ENCODE measurements around the gene APLF.
"Not testable (repeated sequence)": the region's sequence is repeated elsewhere in the genome, so short reads cannot be mapped to it uniquely, and the experiment has no call there.

Gene APLF

GRCh38 chr2:68591225-68591624, 123.8 kb downstream of the APLF start:
- no peak overlapping the region for H3K27ac Mint-ChIP-seq
- H3K4me3 Mint-ChIP-seq = no peak overlapping the region
- H3K4me1 Mint-ChIP-seq (ENCODE audit: low read depth) = peaks cover 22% of the 10 kb centered on the region
- H3K27me3 Mint-ChIP-seq = no peaks in the 10 kb centered on the region
- H3K36me3 Mint-ChIP-seq (ENCODE audit: low read depth) = peaks cover 4% of the 10 kb centered on the region
- H3K9me3 Mint-ChIP-seq = no peaks in the 10 kb centered on the region

GRCh38 chr2:68594041-68594440, 126.7 kb downstream of the APLF start:
- Mint-ChIP-seq H3K4me3 (no peak overlapping the region), H3K4me1 (ENCODE audit: low read depth) (peaks cover 22% of the 10 kb centered on the region), H3K36me3 (ENCODE audit: low read depth) (peaks cover under 1% of the 10 kb centered on the region), H3K27ac (no peak overlapping the region), H3K9me3 (no peaks in the 10 kb centered on the region), H3K27me3 (peaks cover under 1% of the 10 kb centered on the region)

GRCh38 chr2:68594674-68595492, 127.5 kb downstream of the APLF start:
- Mint-ChIP-seq H3K27me3 (peaks cover 9% of the 10 kb centered on the region), H3K27ac (no peak overlapping the region), H3K36me3 (ENCODE audit: low read depth) (no peaks in the 10 kb centered on the region), H3K9me3 (no peaks in the 10 kb centered on the region), H3K4me3 (no peak overlapping the region), H3K4me1 (ENCODE audit: low read depth) (peaks cover 22% of the 10 kb centered on the region)

- H3K9me3 Mint-ChIP-seq; H3K4me3 Mint-ChIP-seq; H3K27ac Mint-ChIP-seq; H3K36me3 Mint-ChIP-seq (ENCODE audit: low read depth): not testable (repeated sequence)
- Mint-ChIP-seq H3K27me3 (peaks cover 13% of the 10 kb centered on the region), H3K4me1 (ENCODE audit: low read depth) (peaks cover 22% of the 10 kb centered on the region)
Observed at GRCh38 chr2:68595493-68595785, 128.1 kb downstream of the APLF start.

- not testable (repeated sequence) for H3K4me1 Mint-ChIP-seq (ENCODE audit: low read depth); H3K36me3 Mint-ChIP-seq (ENCODE audit: low read depth); H3K4me3 Mint-ChIP-seq; H3K27ac Mint-ChIP-seq
- Mint-ChIP-seq H3K9me3 (peaks cover 19% of the 10 kb centered on the region), H3K27me3 (peaks cover 13% of the 10 kb centered on the region)
Observed at GRCh38 chr2:68600495-68600894, 133.1 kb downstream of the APLF start.

GRCh38 chr2:68603059-68603458, 135.7 kb downstream of the APLF start:
- Mint-ChIP-seq H3K4me1 (ENCODE audit: low read depth) (no peaks in the 10 kb centered on the region), H3K4me3 (no peak overlapping the region), H3K36me3 (ENCODE audit: low read depth) (no peaks in the 10 kb centered on the region), H3K27me3 (peaks cover 20% of the 10 kb centered on the region), H3K27ac (no peak overlapping the region), H3K9me3 (peaks cover 19% of the 10 kb centered on the region)

GRCh38 chr2:68604077-68604476, 136.7 kb downstream of the APLF start:
- H3K27me3 Mint-ChIP-seq = peaks cover 20% of the 10 kb centered on the region
- no peak overlapping the region for H3K4me3 Mint-ChIP-seq
- peaks cover 19% of the 10 kb centered on the region for H3K9me3 Mint-ChIP-seq
- no peak overlapping the region for H3K27ac Mint-ChIP-seq
- H3K4me1 Mint-ChIP-seq (ENCODE audit: low read depth) = no peaks in the 10 kb centered on the region
- no peaks in the 10 kb centered on the region for H3K36me3 Mint-ChIP-seq (ENCODE audit: low read depth)

- Mint-ChIP-seq H3K4me1 (ENCODE audit: low read depth) (no peaks in the 10 kb centered on the region), H3K9me3 (peaks cover 34% of the 10 kb centered on the region), H3K4me3 (no peak overlapping the region), H3K27ac (no peak overlapping the region), H3K27me3 (peaks cover 12% of the 10 kb centered on the region), H3K36me3 (ENCODE audit: low read depth) (peaks cover 9% of the 10 kb centered on the region)
Observed at GRCh38 chr2:68605939-68606338, 138.6 kb downstream of the APLF start.

- Mint-ChIP-seq H3K4me1 (ENCODE audit: low read depth) (no peaks in the 10 kb centered on the region), H3K36me3 (ENCODE audit: low read depth) (peaks cover 9% of the 10 kb centered on the region), H3K27me3 (peaks cover 12% of the 10 kb centered on the region), H3K4me3 (no peak overlapping the region), H3K9me3 (peaks cover 26% of the 10 kb centered on the region), H3K27ac (no peak overlapping the region)
Observed at GRCh38 chr2:68606759-68607158, 139.4 kb downstream of the APLF start.

- H3K27ac Mint-ChIP-seq = no peak overlapping the region
- peaks cover 24% of the 10 kb centered on the region for H3K9me3 Mint-ChIP-seq
- H3K4me1 Mint-ChIP-seq (ENCODE audit: low read depth) = no peaks in the 10 kb centered on the region
- H3K27me3 Mint-ChIP-seq = peaks cover 12% of the 10 kb centered on the region
- H3K36me3 Mint-ChIP-seq (ENCODE audit: low read depth) = peaks cover 9% of the 10 kb centered on the region
- H3K4me3 Mint-ChIP-seq = no peak overlapping the region
Observed at GRCh38 chr2:68607837-68608236, 140.5 kb downstream of the APLF start.

GRCh38 chr2:68612765-68613519, 145.6 kb downstream of the APLF start:
- no peaks in the 10 kb centered on the region for H3K4me1 Mint-ChIP-seq (ENCODE audit: low read depth)
- H3K4me3 Mint-ChIP-seq = no peak overlapping the region
- no peak overlapping the region for H3K27ac Mint-ChIP-seq
- peaks cover 24% of the 10 kb centered on the region for H3K9me3 Mint-ChIP-seq
- H3K27me3 Mint-ChIP-seq = peaks cover 8% of the 10 kb centered on the region
- peaks cover 9% of the 10 kb centered on the region for H3K36me3 Mint-ChIP-seq (ENCODE audit: low read depth)

- Mint-ChIP-seq H3K36me3 (ENCODE audit: low read depth) (no peaks in the 10 kb centered on the region), H3K9me3 (peaks cover 18% of the 10 kb centered on the region), H3K4me1 (ENCODE audit: low read depth) (no peaks in the 10 kb centered on the region), H3K4me3 (no peak overlapping the region), H3K27me3 (no peaks in the 10 kb centered on the region), H3K27ac (no peak overlapping the region)
Observed at GRCh38 chr2:68620772-68621171, 153.4 kb downstream of the APLF start.

GRCh38 chr2:68623820-68624219, 156.4 kb downstream of the APLF start:
- Mint-ChIP-seq H3K4me3 (no peak overlapping the region), H3K27me3 (peaks cover 5% of the 10 kb centered on the region), H3K27ac (no peak overlapping the region), H3K36me3 (ENCODE audit: low read depth) (no peaks in the 10 kb centered on the region), H3K4me1 (ENCODE audit: low read depth) (no peaks in the 10 kb centered on the region), H3K9me3 (peaks cover 20% of the 10 kb centered on the region)

- H3K27ac Mint-ChIP-seq = no peak overlapping the region
- H3K4me3 Mint-ChIP-seq = no peak overlapping the region
- no peaks in the 10 kb centered on the region for H3K36me3 Mint-ChIP-seq (ENCODE audit: low read depth)
- peaks cover 5% of the 10 kb centered on the region for H3K27me3 Mint-ChIP-seq
- H3K4me1 Mint-ChIP-seq (ENCODE audit: low read depth) = no peaks in the 10 kb centered on the region
- H3K9me3 Mint-ChIP-seq = peaks cover 9% of the 10 kb centered on the region
Observed at GRCh38 chr2:68627615-68628014, 160.2 kb downstream of the APLF start.
